SU-DHL-6 (cell line): ENCODE data around the gene NT5DC3.

Experiments used
- H2AFZ ChIP-seq: fragments of 200-600 bp; sonication (generic); 2 replicates; pipeline ENCODE4 v1.6.1; 2014; ENCODE audit warnings: low read depth, mild to moderate bottlenecking, moderate library complexity, mixed read lengths, antibody characterized with exemption, low read length; ENCODE audit not compliant: severe bottlenecking
- H3F3A ChIP-seq: fragments of 200-600 bp; shearing (Covaris generic); 2 replicates; pipeline ENCODE4 v1.6.0; 2016; ENCODE audit warnings: antibody characterized with exemption, mild to moderate bottlenecking; ENCODE audit not compliant: insufficient read depth
- H3K27ac ChIP-seq: fragments of 200-600 bp; sonication (generic); 2 replicates; pipeline ENCODE4 v1.5.1; 2016; ENCODE audit warnings: low read depth, mild to moderate bottlenecking, low read length, moderate library complexity, mixed read lengths
- H3K27me3 ChIP-seq: fragments of 200-600 bp; sonication (generic), shearing (Covaris generic); 2 replicates; pipeline ENCODE4 v1.6.0; 2014; ENCODE audit warnings: mild to moderate bottlenecking, low read length
- H3K36me3 ChIP-seq: fragments of 200-600 bp; sonication (generic); 2 replicates; pipeline ENCODE4 v1.6.1; 2014; ENCODE audit warnings: mild to moderate bottlenecking, low read length, mixed read lengths
- H3K4me2 ChIP-seq: fragments of 300-600, 200-600 bp; shearing (Covaris generic), sonication (generic); 2 replicates; pipeline ENCODE4 v1.6.0; 2014; ENCODE audit warnings: low read length, low read depth, mild to moderate bottlenecking; ENCODE audit not compliant: poor library complexity, severe bottlenecking
- H3K4me3 ChIP-seq: fragments of 200-600 bp; sonication (generic); 2 replicates; pipeline ENCODE4 v1.5.1; 2014; ENCODE audit warnings: antibody characterized with exemption, low read length, mild to moderate bottlenecking, mixed read lengths; ENCODE audit not compliant: insufficient read depth, poor library complexity, severe bottlenecking
- H3K79me2 ChIP-seq: fragments of 200-600 bp; sonication (generic); 2 replicates; pipeline ENCODE4 v1.6.1; 2014; ENCODE audit warnings: mild to moderate bottlenecking, low read length, moderate library complexity; ENCODE audit not compliant: insufficient read depth
- H3K9ac ChIP-seq: fragments of 200-600 bp; sonication (generic); 2 replicates; pipeline ENCODE4 v1.7.0; 2014; ENCODE audit warnings: mild to moderate bottlenecking, low read length
- H3K9me2 ChIP-seq: fragments of 200-600 bp; sonication (generic); replicated peaks from 2 replicates; pipeline ENCODE4 v1.6.1; 2014; ENCODE audit warnings: low read length; ENCODE audit not compliant: insufficient read depth
- H3K9me3 ChIP-seq: fragments of 200-600 bp; sonication (generic); 2 replicates; pipeline ENCODE4 v1.6.1; 2014; ENCODE audit warnings: low read length, mixed read lengths; ENCODE audit not compliant: insufficient read depth
- H4K20me1 ChIP-seq: fragments of 200-600 bp; sonication (generic); 2 replicates; pipeline ENCODE4 v1.6.1; 2014; ENCODE audit warnings: low read depth, mild to moderate bottlenecking, antibody characterized with exemption, low read length, moderate library complexity, mixed read lengths
- CTCF ChIP-seq: fragments of 200-600 bp; sonication (generic); IDR thresholded peaks from one replicate; pipeline ENCODE4 v1.5.1; 2017; ENCODE audit warnings: antibody characterized with exemption, mild to moderate bottlenecking, low read length, moderate library complexity; ENCODE audit not compliant: insufficient read depth, poor library complexity, severe bottlenecking
- EZH2phosphoT487 ChIP-seq: fragments of 200-600 bp; sonication (generic), shearing (Covaris generic); conservative IDR thresholded peaks from 2 replicates; pipeline ENCODE4 v1.6.1; 2018; ENCODE audit warnings: mild to moderate bottlenecking, antibody characterized with exemption, low read length, moderate library complexity, mixed read lengths

NT5DC3 gene

GRCh38 chr12:103883908-103884307, 42.9 kb upstream of the NT5DC3 start:
- Histone ChIP-seq H3K27me3 (no peaks in the 10 kb centered on the region), H3K79me2 (no peaks in the 10 kb centered on the region), H3K9me3 (no peaks in the 10 kb centered on the region), H3K27ac (no peak overlapping the region), H3K4me3 (no peak overlapping the region), H3K4me2 (no peak overlapping the region), H2AFZ (no peak overlapping the region), H3K36me3 (no peaks in the 10 kb centered on the region), H3F3A (no peaks in the 10 kb centered on the region), H3K9ac (no peak overlapping the region), H3K9me2 (no peaks in the 10 kb centered on the region), H4K20me1 (no peaks in the 10 kb centered on the region)
- TF ChIP-seq EZH2phosphoT487 (no peak), CTCF (no peak)

- Histone ChIP-seq H3K4me3 (no peak overlapping the region), H3K27me3 (no peaks in the 10 kb centered on the region), H3K4me2 (no peak overlapping the region), H3K9me3 (no peaks in the 10 kb centered on the region), H3F3A (no peaks in the 10 kb centered on the region), H3K9me2 (no peaks in the 10 kb centered on the region), H3K79me2 (no peaks in the 10 kb centered on the region), H3K9ac (no peak overlapping the region), H3K27ac (no peak overlapping the region), H4K20me1 (no peaks in the 10 kb centered on the region), H2AFZ (no peak overlapping the region), H3K36me3 (no peaks in the 10 kb centered on the region)
- no peak for TF ChIP-seq CTCF
- no peak for TF ChIP-seq EZH2phosphoT487
Measured at GRCh38 chr12:103882861-103883596, 42.0 kb upstream of the NT5DC3 start.

GRCh38 chr12:103881261-103881660, 40.2 kb upstream of the NT5DC3 start:
- Histone ChIP-seq H4K20me1 (no peaks in the 10 kb centered on the region), H3K79me2 (no peaks in the 10 kb centered on the region), H3K9me3 (no peaks in the 10 kb centered on the region), H3K4me2 (no peak overlapping the region), H3F3A (no peaks in the 10 kb centered on the region), H3K9me2 (no peaks in the 10 kb centered on the region), H2AFZ (no peak overlapping the region), H3K9ac (no peak overlapping the region), H3K36me3 (no peaks in the 10 kb centered on the region), H3K4me3 (no peak overlapping the region), H3K27me3 (no peaks in the 10 kb centered on the region), H3K27ac (no peak overlapping the region)
- no peak for TF ChIP-seq CTCF
- TF ChIP-seq EZH2phosphoT487 = no peak
